Measurements from ENCODE around the gene GRIN2C.

The GRIN2C gene

GRCh38 chr17:74892013-74892841 is 32.5 kb upstream of the GRIN2C start:
- Histone ChIP-seq H3K9me3 (ENCODE audit: control insufficient read depth, insufficient read depth, low read length) (no peaks in the 10 kb centered on the region), H3K4me1 (ENCODE audit: insufficient read depth, low read length) (peaks cover 16% of the 10 kb centered on the region), H3K9ac (ENCODE audit: low read depth, low read length) (peak overlapping the region; percentile 63; the same call in 1 of the 2 replicates), H3K36me3 (ENCODE audit: insufficient read depth, low read length) (no peaks in the 10 kb centered on the region)

GRCh38 chr17:74890554-74890953 is 30.9 kb upstream of the GRIN2C start:
- Histone ChIP-seq H3K4me1 (ENCODE audit: insufficient read depth, low read length) (peaks cover 16% of the 10 kb centered on the region), H3K9ac (ENCODE audit: low read depth, low read length) (no peak overlapping the region), H3K9me3 (ENCODE audit: control insufficient read depth, insufficient read depth, low read length) (no peaks in the 10 kb centered on the region), H3K36me3 (ENCODE audit: insufficient read depth, low read length) (no peaks in the 10 kb centered on the region)

GRCh38 chr17:74888469-74888868 is 28.8 kb upstream of the GRIN2C start:
- Histone ChIP-seq H3K36me3 (ENCODE audit: insufficient read depth, low read length) (no peaks in the 10 kb centered on the region), H3K9ac (ENCODE audit: low read depth, low read length) (no peak overlapping the region), H3K4me1 (ENCODE audit: insufficient read depth, low read length) (peaks cover 13% of the 10 kb centered on the region), H3K9me3 (ENCODE audit: control insufficient read depth, insufficient read depth, low read length) (no peaks in the 10 kb centered on the region)

GRCh38 chr17:74883241-74883745 is 23.6 kb upstream of the GRIN2C start:
- H3K4me1 ChIP-seq (ENCODE audit: insufficient read depth, low read length), result peaks cover 11% of the 10 kb centered on the region; the same call in 1 of the 2 replicates
- H3K36me3 ChIP-seq (ENCODE audit: insufficient read depth, low read length), result no peaks in the 10 kb centered on the region
- H3K9ac ChIP-seq (ENCODE audit: low read depth, low read length), result no peak overlapping the region
- H3K9me3 ChIP-seq (ENCODE audit: control insufficient read depth, insufficient read depth, low read length), result no peaks in the 10 kb centered on the region

GRCh38 chr17:74882517-74883240 is 23.0 kb upstream of the GRIN2C start:
- no peaks in the 10 kb centered on the region for H3K36me3 ChIP-seq (ENCODE audit: insufficient read depth, low read length)
- no peaks in the 10 kb centered on the region for H3K9me3 ChIP-seq (ENCODE audit: control insufficient read depth, insufficient read depth, low read length)
- H3K9ac ChIP-seq (ENCODE audit: low read depth, low read length), result no peak overlapping the region
- peaks cover 10% of the 10 kb centered on the region; the same call in 1 of the 2 replicates for H3K4me1 ChIP-seq (ENCODE audit: insufficient read depth, low read length)

- Histone ChIP-seq H3K4me1 (ENCODE audit: insufficient read depth, low read length) (peaks cover 12% of the 10 kb centered on the region; the same call in 1 of the 2 replicates), H3K36me3 (ENCODE audit: insufficient read depth, low read length) (no peaks in the 10 kb centered on the region), H3K9ac (ENCODE audit: low read depth, low read length) (no peak overlapping the region), H3K9me3 (ENCODE audit: control insufficient read depth, insufficient read depth, low read length) (no peaks in the 10 kb centered on the region)
Observed at GRCh38 chr17:74881073-74881472, 21.4 kb upstream of the GRIN2C start.

GRCh38 chr17:74879308-74879707 is 19.6 kb upstream of the GRIN2C start:
- H3K9me3 ChIP-seq (ENCODE audit: control insufficient read depth, insufficient read depth, low read length), result no peaks in the 10 kb centered on the region
- peaks cover 14% of the 10 kb centered on the region; the same call in 1 of the 2 replicates for H3K4me1 ChIP-seq (ENCODE audit: insufficient read depth, low read length)
- H3K9ac ChIP-seq (ENCODE audit: low read depth, low read length), result no peak overlapping the region
- no peaks in the 10 kb centered on the region for H3K36me3 ChIP-seq (ENCODE audit: insufficient read depth, low read length)

- Histone ChIP-seq H3K36me3 (ENCODE audit: insufficient read depth, low read length) (no peaks in the 10 kb centered on the region), H3K4me1 (ENCODE audit: insufficient read depth, low read length) (peaks cover 18% of the 10 kb centered on the region), H3K9me3 (ENCODE audit: control insufficient read depth, insufficient read depth, low read length) (no peaks in the 10 kb centered on the region), H3K9ac (ENCODE audit: low read depth, low read length) (no peak overlapping the region)
Observed at GRCh38 chr17:74878658-74879057, 19.0 kb upstream of the GRIN2C start.

- Histone ChIP-seq H3K9me3 (ENCODE audit: control insufficient read depth, insufficient read depth, low read length) (no peaks in the 10 kb centered on the region), H3K9ac (ENCODE audit: low read depth, low read length) (no peak overlapping the region), H3K4me1 (ENCODE audit: insufficient read depth, low read length) (peaks cover 13% of the 10 kb centered on the region), H3K36me3 (ENCODE audit: insufficient read depth, low read length) (no peaks in the 10 kb centered on the region)
Observed at GRCh38 chr17:74877592-74878548, 18.2 kb upstream of the GRIN2C start.

- H3K36me3 ChIP-seq (ENCODE audit: insufficient read depth, low read length), result no peaks in the 10 kb centered on the region; the same call in 1 of the 2 replicates
- no peak overlapping the region for H3K9ac ChIP-seq (ENCODE audit: low read depth, low read length)
- H3K4me1 ChIP-seq (ENCODE audit: insufficient read depth, low read length), result peaks cover 9% of the 10 kb centered on the region
- no peaks in the 10 kb centered on the region for H3K9me3 ChIP-seq (ENCODE audit: control insufficient read depth, insufficient read depth, low read length)
Observed at GRCh38 chr17:74875977-74876593, 16.4 kb upstream of the GRIN2C start.

GRCh38 chr17:74875155-74875976 is 15.7 kb upstream of the GRIN2C start:
- no peaks in the 10 kb centered on the region for H3K9me3 ChIP-seq (ENCODE audit: control insufficient read depth, insufficient read depth, low read length)
- no peak overlapping the region for H3K9ac ChIP-seq (ENCODE audit: low read depth, low read length)
- H3K36me3 ChIP-seq (ENCODE audit: insufficient read depth, low read length), result no peaks in the 10 kb centered on the region; the same call in 1 of the 2 replicates
- peaks cover 9% of the 10 kb centered on the region for H3K4me1 ChIP-seq (ENCODE audit: insufficient read depth, low read length)

- Histone ChIP-seq H3K36me3 (ENCODE audit: insufficient read depth, low read length) (no peaks in the 10 kb centered on the region; the same call in 1 of the 2 replicates), H3K4me1 (ENCODE audit: insufficient read depth, low read length) (peaks cover 9% of the 10 kb centered on the region), H3K9me3 (ENCODE audit: control insufficient read depth, insufficient read depth, low read length) (no peaks in the 10 kb centered on the region), H3K9ac (ENCODE audit: low read depth, low read length) (no peak overlapping the region)
Observed at GRCh38 chr17:74874615-74875037, 14.9 kb upstream of the GRIN2C start.

Data from ES-I3 (cell line).